Motor neuron (in vitro differentiated cells): ENCODE data around the gene TCF20. TPM values are rescaled to one million over a fixed set of nuclear protein-coding genes. Genes with fewer than 3 reads are reported as not detected.

Experiments
- ATAC-seq, 8 experiments: fragments of 200-7000 bp; cut with Tn5 transposase; replicated peaks in 6 of 8; 2 replicates each; pipeline ENCODE4 v1.8.0; 2021; ENCODE audit warnings: mild to moderate bottlenecking in 8 of 8, moderate library complexity in 8 of 8
- H3K27ac ChIP-seq, 2 donors: fragments of 250-450 bp; sonication (Bioruptor Pico); 2 replicates each; pipeline ENCODE4 v1.9.0; 2021; ENCODE audit warnings: antibody characterized with exemption in 2 of 2, mild to moderate bottlenecking in 2 of 2, moderate library complexity in 1 of 2
- H3K4me1 ChIP-seq, 2 donors: fragments of 250-450 bp; sonication (Bioruptor Pico); replicated peaks in 1 of 2; 2 replicates each; pipeline ENCODE4 v1.6.1; 2021; ENCODE audit warnings: antibody characterized with exemption in 2 of 2, mild to moderate bottlenecking in 2 of 2, moderate library complexity in 1 of 2
- H3K4me3 ChIP-seq, 5 donors: fragments of 250-450 bp; sonication (Bioruptor Pico); 2 replicates each; pipeline ENCODE4 v1.9.0; 2021; ENCODE audit warnings: antibody characterized with exemption in 5 of 5, mild to moderate bottlenecking in 5 of 5, moderate library complexity in 4 of 5
- WGBS, 10 experiments: fragments of 450-650 bp; shearing (Covaris generic); methylation state at CpG; one replicate each; pipeline ENCODE4 v1.0.0; 2022; 5-methylcytosine and 5-hydroxymethylcytosine counted together
- in situ Hi-C, 9 experiments: fragments of 400-800 bp; cut with MboI; loops; one replicate each; pipeline ENCODE4 v1.15.0; 2021; ENCODE audit warnings: low sequenced_read_pairs in 9 of 9, low pct_unique_long_range_greater_than_20kb in 2 of 9; ENCODE audit not compliant: unreplicated experiment in 9 of 9
- total RNA-seq, 8 experiments: library from RNA; unstranded; fragments of 300-600 nt; gene quantifications; 2 replicates each; pipeline versions ENCODE4 v1.2.3 to v1.2.4, GENCODE V29; 2022

Gene TCF20
- 10 to 100 TPM; 27.1 to 46.3 (median 42.1) TPM for total RNA-seq

GRCh38 chr22:42270510-42271190 lies at the start of gene TCF20:
TSS of gene TCF20 (minus strand) at chr22:42270653. CDS start at chr22:42215305, 55,348 bp downstream.
- Histone ChIP-seq H3K4me3 (peak within 1 kb of the TSS; percentile 60 to 99 (median 74)), H3K4me1 (peaks cover 36 to 38% of the 10 kb centered on the region in 2 donors), H3K27ac (peak within 1 kb of the TSS; percentile 79 to 87)
- WGBS, 10 experiments: no CpG with 5 or more reads among the region's 91 CpGs
- in situ Hi-C loops: no loop called here
- ATAC-seq: peak; percentile 70 to 82 (median 76)

GRCh38 chr22:42319386-42319785 lies 48.9 kb upstream of the TCF20 start:
- Histone ChIP-seq H3K27ac (no peak overlapping the region), H3K4me3 (no peak overlapping the region), H3K4me1 (peaks cover 61 to 74% of the 10 kb centered on the region in 2 donors)
- in situ Hi-C loops: no loop called here
- no peak for ATAC-seq
- WGBS, 10 experiments: 40 to 100% (median 75%) methylated on average over 1 to 2 of the region's 6 CpGs; no CpG with 5 or more reads in 7 of the 10 experiments

DNA sequence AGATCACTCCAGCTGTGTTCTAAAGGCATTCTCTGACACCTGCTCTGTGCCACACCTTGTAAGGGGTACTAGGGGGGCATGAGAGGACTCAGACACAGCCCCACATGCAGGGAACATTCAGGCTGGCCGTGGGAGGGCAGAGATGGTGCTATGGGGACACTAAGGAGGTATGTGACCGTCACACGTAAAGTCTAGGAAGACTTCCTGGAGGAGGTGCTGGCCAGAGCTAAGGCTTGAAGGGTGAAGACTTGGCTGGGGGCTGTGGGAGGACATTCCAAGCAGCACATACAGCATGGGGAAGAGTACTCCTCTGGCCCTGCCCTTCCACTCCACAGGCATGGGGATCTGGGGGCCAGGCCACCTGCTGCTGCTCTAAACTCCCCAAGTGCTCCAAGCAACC lies 48.5 kb upstream of the TCF20 start:
- Histone ChIP-seq H3K27ac (no peak overlapping the region), H3K4me3 (no peak overlapping the region), H3K4me1 (peaks cover 65 to 79% of the 10 kb centered on the region in 2 donors)
- WGBS, 10 experiments: 60 to 67% methylated on average over 1 to 3 of the region's 3 CpGs; no CpG with 5 or more reads in 8 of the 10 experiments
- ATAC-seq: no peak
- in situ Hi-C loops: no loop called here

DNA sequence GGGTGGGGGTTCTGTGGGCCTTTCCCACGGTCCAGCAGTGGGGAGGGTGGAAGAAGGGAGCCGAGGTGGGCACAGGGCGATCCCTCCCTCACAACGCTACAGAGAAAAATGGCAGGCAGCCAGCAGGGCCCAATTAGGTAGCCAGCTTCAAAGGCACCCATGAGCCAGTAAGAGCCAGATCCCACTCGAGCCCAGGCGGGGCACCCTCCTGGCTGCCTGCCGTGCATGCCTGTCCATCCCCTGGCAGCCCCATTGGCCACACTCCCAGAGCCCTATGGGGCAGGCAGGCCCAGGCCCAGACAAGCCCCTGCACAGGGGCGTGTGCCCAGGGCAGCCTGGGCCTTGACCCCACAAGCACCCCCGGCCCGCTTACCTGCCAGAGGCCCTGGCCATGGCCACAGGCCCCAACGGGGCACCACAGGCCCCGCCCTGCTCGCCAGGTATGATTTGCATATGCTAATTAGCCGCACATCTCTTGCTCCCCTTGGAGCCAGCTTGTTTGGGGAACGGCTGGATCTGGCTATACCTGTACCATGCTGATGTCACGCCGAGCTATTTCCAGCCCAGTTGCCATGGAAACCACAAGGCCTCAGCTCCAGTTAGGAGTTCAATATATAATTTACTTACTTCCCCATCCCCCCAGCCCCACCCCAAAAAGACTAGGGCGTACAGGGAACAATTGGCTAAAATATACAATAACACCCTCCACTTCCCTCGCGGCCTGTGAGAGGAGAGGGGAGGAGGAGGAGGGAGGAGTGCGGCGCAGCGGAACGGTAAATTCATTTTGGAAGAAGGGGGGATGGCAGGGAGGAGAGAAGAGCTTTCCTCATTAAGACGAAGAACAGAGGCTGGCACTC lies 47.5 kb upstream of the TCF20 start:
- Histone ChIP-seq H3K4me3 (no peak overlapping the region), H3K4me1 (peaks cover 73 to 83% of the 10 kb centered on the region in 2 donors), H3K27ac (peak overlapping the region in 1 of 2 donors; percentile 15)
- peak in 4 of 8 experiments; percentile 2 to 40 (median 13) for ATAC-seq
- in situ Hi-C loops: no loop called here
- 33 to 40% methylated on average over 2 to 11 of the region's 25 CpGs; no CpG with 5 or more reads in 8 of the 10 experiments for WGBS, 10 experiments

- Histone ChIP-seq H3K4me3 (no peak overlapping the region), H3K27ac (peak overlapping the region in 1 of 2 donors; percentile 56), H3K4me1 (peaks cover 67 to 79% of the 10 kb centered on the region in 2 donors)
- peak; percentile 33 to 99 (median 70) for ATAC-seq
- in situ Hi-C loops: no loop called here
- WGBS, 10 experiments: 0 to 100% (median 80%) methylated on average over 1 to 2 of the region's 13 CpGs; no CpG with 5 or more reads in 7 of the 10 experiments
Observed at GRCh38 chr22:42317008-42317407, 46.6 kb upstream of the TCF20 start.

DNA sequence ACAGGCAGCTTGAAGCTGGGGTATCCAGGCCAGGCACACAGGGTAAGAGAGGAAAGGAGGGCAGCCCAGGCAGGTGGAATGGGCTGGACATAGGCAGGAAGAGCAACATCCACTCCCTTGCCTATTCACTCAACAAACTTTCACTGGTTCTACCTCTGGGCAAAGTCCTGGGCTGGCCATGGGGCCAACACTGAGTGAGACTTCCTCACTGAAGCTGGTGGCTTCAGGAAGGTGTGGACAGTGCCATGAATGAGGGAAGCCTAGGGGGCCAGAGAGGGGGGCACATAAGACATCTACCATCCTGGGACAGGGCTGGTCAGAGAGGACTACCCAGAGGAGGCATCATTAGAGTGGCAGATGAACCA lies 44.9 kb upstream of the TCF20 start:
- H3K27ac ChIP-seq: no peak overlapping the region
- in situ Hi-C loops: no loop called here
- H3K4me3 ChIP-seq: no peak overlapping the region
- no peak for ATAC-seq
- peaks cover 65 to 77% of the 10 kb centered on the region in 2 donors for H3K4me1 ChIP-seq

DNA sequence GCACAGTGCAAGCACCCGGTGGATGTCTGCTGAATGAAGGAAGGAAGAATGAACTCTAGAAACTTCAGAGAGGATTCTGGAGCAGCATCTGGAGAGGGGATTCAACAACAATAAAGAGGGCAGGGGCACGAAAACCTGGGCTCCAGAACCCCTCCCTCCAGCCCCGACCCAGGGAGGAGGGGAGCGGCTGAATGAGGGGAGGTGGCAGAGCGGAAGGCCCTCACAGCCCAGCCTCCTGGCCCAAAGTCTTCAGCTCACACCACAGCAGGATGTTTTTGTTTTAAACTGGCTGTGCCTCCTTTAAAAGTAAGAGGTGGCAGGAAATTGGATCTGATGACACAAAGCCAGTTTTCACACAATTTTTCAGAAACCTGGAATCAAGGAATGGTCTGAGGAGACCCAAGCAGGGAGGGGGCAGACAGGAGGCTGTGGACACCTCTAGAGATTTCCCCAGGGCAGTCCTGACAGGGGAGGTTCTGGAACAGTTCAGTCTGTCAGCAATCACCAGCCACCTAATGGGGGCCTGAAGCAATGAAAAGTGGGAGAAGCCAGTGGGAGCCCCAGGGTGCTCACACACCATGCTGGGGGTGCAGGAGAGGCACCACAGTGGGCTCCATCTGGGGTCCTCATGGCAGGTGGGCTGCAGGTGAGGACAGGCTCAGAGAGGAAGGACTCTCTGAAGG lies 44.4 kb upstream of the TCF20 start:
- WGBS, 10 experiments: 60 to 70% (median 63%) methylated on average over 1 to 5 of the region's 5 CpGs; no CpG with 5 or more reads in 6 of the 10 experiments
- ATAC-seq: no peak
- peak overlapping the region in 1 of 2 donors; percentile 24 for H3K27ac ChIP-seq
- H3K4me1 ChIP-seq: peaks cover 65 to 75% of the 10 kb centered on the region in 2 donors
- no peak overlapping the region for H3K4me3 ChIP-seq
- in situ Hi-C loops: no loop called here

DNA sequence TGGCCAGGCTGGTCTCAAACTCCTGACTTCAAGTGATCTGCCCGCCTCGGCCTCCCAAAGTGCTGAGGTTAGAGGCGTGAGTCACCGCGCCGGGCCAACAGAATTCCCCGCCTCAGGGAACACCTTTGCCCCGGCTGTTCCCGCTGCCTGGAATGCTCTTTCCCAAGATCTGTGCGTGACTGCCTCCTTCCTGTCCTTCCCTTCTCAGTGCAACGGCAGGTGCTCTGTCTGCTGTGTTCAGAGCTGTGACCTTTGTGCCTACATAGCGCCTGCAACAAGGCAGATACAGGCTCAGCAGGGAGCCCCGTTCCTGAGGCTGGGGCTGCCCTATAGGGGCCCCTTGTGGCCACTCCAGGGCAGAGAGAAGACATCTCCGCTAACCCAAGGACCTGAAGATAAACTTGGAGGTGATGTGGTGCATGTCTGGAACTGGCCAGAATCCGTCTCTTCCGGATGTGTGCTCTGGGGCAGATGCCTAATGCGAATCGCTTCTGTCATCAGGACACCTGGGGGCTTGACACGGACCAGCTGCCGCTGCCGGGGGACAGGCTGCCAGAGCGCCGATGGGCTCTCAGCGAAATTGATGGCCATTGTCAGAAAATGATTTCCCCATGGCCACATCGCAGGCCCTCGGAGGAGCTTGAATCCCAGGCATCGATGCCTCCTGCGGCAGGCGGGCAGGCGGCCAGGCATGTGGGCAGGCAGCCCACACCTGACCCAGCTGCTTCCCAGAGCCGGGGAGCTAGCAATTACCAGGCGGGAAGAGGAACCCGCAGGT lies 43.5 kb upstream of the TCF20 start:
- H3K4me3 ChIP-seq: no peak overlapping the region
- peaks cover 71 to 72% of the 10 kb centered on the region in 2 donors for H3K4me1 ChIP-seq
- in situ Hi-C loops: no loop called here
- H3K27ac ChIP-seq: peak overlapping the region; percentile 24 to 28
- 8 to 87% (median 36%) methylated on average over 2 to 11 of the region's 33 CpGs; no CpG with 5 or more reads in 4 of the 10 experiments for WGBS, 10 experiments
- ATAC-seq: peak in 5 of 8 experiments; percentile 39 to 83 (median 79)

DNA sequence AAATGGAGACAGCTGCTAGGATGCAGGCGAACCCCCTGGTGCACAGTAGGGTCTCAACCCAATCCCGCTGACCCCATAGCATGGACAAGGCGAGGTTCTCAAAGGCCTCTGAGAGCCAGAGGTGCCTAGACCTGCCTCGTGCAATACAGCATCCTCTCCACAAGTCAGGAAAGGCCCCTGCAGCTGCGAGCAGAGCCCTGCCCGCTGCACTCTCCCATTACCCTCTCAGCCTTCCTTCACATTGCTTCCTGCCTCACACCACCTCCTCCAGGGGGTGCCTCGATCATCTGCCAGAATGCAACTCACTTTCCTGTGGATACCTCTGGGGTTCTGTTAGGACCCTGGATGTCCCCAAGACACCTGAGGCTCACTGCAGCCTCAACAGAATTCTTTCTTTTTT lies 42.8 kb upstream of the TCF20 start:
- Histone ChIP-seq H3K4me3 (no peak overlapping the region), H3K27ac (peak overlapping the region; percentile 24 to 33), H3K4me1 (peaks cover 66 to 71% of the 10 kb centered on the region in 2 donors)
- WGBS, 10 experiments: 80 to 100% (median 88%) methylated on average over 1 to 4 of the region's 7 CpGs; no CpG with 5 or more reads in 6 of the 10 experiments
- ATAC-seq: no peak
- in situ Hi-C loops: no loop called here

DNA sequence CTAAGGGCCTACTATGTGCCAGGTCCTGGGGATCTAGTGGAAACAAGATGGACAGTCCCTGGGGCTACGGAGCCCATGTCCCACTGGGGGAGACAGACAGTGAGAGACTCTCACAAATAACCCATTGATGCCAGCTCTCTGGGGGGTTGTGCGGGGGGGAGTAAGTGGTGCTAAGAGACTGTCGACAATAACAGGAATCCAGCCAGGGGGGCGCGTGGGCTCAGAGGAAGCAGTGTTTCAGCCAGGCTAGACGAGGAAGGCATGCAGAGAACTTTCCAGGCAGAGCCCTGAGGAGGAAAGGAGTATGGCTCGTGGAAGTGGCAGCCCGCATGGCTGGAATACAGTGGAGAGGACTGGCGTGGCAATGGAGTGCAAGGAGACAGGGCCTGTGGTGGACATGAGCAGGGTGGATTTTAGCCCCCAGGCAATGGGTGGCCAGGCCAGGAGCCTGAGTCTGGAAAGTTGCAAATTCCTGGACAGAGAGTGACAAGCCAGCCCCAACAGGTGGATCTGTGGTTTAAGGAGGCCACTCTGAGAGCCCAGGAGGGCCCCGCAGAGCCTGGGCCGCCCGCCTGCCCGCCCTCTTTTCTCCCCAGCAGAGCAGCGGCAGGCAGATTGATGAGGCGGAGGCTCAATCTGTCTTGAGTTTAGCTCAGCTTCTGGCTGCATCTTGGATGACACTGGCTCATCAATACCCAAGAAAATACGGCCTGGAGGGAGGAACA lies 40.0 kb upstream of the TCF20 start:
- Histone ChIP-seq H3K27ac (no peak overlapping the region), H3K4me3 (no peak overlapping the region), H3K4me1 (peaks cover 57 to 72% of the 10 kb centered on the region in 2 donors)
- 0 to 100% (median 30%) methylated on average over 1 to 9 of the region's 16 CpGs; no CpG with 5 or more reads in 3 of the 10 experiments for WGBS, 10 experiments
- ATAC-seq: peak in 5 of 8 experiments; percentile 25 to 62 (median 30)
- in situ Hi-C loops: no loop called here

- in situ Hi-C loops: no loop called here
- Histone ChIP-seq H3K4me1 (peaks cover 59 to 77% of the 10 kb centered on the region in 2 donors), H3K27ac (no peak overlapping the region), H3K4me3 (no peak overlapping the region)
- 80 to 100% (median 97%) methylated on average over 1 to 3 of the region's 3 CpGs; no CpG with 5 or more reads in 4 of the 10 experiments for WGBS, 10 experiments
- peak in 1 of 8 experiments; percentile 1 for ATAC-seq
Observed at GRCh38 chr22:42309865-42310264, 39.4 kb upstream of the TCF20 start.
